Measurements from ENCODE around the gene ZNF845.
A peak's percentile ranks its signal among the peaks of the same experiment; 100 is the strongest.
"Not testable (repeated sequence)": the region's sequence is repeated elsewhere in the genome, so short reads cannot be mapped to it uniquely, and the experiment has no call there.

ZNF845 gene

DNA sequence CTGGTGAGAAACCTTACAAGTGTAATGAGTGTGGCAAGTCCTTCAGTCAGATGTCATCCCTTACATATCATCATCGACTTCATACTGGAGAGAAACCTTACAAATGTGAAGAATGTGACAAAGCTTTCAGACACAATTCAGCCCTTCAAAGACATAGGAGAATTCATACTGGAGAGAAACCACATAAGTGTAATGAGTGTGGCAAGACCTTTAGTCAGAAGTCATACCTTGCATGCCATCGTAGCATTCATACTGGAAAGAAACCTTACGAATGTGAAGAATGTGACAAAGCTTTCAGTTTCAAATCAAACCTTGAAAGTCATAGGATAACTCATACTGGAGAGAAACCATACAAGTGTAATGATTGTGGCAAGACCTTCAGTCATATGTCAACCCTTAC, 47.8 kb downstream of the ZNF845 start:
- DNase-seq (ENCODE audit: low spot score), result no peak

DNA sequence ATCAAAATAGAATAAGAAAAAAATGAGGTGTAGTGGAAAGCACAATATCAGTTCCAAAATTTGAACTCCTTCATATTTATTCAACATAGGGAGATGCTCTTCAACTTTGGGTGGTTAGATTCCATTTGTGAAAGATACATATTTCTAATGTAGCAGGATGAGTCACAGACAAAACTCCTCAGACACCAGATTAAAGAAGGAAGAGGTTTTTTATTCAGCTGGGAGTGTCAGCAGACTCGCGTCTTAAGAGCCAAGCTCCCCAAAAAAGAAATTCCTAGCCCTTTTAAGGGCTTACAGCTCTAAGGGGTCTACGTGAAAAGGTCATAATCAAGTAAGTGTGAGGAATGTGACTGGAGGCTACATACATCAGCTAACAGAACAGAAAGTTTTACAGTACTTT, 54.6 kb downstream of the ZNF845 start:
- no peak for DNase-seq (ENCODE audit: low spot score)

DNA sequence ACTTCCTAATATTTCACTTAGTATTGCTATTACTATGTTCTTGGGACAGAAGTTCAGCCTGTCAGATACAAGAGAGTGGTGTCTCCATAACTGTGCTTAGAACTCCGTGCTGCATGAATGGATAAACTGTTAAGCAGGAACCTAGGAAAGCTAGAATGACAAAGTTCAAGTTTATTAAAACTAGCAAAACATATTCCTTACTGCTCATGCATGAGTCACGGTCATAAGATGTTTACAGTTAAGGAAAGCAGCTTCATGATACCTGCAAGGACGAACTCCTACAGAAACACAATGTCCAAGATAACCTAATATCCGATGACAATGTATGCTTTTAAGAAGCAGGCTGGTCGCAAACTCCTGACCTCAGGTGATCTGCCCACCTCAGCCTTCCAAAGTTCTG, 55.4 kb downstream of the ZNF845 start:
- no peak for DNase-seq (ENCODE audit: low spot score)

DNA sequence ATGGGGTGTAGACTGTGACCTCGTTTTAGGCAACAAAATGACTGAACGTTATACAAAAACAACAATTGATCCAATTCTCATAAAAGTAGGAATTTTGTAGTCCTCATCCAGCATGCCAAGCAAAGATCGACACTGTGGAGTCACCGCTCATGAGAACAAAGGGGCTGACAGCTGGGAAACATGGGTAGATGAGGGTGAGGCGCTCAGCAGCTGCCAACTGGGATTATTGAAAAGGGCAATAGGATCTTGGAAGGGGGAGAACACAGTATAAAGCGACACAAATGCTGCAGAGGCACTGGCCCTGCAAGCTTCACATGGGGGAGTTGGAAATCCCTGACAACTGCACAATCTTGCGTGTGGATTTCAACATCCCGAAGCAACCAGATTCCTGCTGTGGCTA, 56.0 kb downstream of the ZNF845 start:
- DNase-seq (ENCODE audit: low spot score), result no peak

DNA sequence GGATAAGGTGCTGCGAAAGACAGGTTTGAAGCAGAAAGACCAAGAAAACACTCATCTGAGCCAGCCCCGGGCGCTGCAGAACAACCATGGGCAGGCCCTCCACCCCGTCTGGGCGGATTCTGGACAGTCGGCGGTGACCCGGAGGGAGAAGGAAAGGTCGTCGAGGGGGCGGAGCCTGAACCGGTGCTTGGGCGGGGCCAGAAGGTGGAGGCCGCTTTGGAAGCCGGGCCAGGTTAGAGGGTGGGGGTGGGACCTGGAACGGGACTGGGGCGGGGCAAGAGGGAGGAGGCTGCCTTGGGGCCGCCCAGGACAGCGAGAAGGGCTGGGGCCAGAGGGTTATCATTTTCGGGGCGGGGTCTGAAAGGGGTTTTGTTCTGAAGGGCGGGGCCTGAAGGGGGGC, 56.4 kb downstream of the ZNF845 start:
- no peak for DNase-seq (ENCODE audit: low spot score)

DNA sequence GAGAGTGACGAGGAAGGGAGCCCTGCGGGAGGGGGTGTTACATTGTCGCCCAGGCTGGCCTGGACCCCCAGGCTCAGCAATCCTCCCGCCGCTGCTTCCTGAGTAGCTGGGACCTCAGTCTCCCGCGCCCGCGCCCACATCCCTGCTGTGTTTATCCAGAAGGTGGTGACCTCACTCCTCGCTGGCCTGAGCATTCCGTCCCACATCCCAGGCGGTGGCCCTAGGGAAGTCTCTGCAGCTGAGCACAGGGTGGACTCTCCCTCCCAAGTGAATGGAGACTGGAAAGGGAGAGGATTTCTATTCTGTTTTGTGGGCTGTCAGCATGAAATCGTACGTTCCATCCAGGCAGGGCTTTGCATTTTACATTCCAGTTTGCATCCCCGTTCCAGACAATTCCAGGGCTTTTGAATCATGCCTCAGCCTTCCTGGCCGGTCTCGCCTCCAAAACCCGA, 61.0 kb downstream of the ZNF845 start:
- DNase-seq (ENCODE audit: low spot score), result no peak

DNA sequence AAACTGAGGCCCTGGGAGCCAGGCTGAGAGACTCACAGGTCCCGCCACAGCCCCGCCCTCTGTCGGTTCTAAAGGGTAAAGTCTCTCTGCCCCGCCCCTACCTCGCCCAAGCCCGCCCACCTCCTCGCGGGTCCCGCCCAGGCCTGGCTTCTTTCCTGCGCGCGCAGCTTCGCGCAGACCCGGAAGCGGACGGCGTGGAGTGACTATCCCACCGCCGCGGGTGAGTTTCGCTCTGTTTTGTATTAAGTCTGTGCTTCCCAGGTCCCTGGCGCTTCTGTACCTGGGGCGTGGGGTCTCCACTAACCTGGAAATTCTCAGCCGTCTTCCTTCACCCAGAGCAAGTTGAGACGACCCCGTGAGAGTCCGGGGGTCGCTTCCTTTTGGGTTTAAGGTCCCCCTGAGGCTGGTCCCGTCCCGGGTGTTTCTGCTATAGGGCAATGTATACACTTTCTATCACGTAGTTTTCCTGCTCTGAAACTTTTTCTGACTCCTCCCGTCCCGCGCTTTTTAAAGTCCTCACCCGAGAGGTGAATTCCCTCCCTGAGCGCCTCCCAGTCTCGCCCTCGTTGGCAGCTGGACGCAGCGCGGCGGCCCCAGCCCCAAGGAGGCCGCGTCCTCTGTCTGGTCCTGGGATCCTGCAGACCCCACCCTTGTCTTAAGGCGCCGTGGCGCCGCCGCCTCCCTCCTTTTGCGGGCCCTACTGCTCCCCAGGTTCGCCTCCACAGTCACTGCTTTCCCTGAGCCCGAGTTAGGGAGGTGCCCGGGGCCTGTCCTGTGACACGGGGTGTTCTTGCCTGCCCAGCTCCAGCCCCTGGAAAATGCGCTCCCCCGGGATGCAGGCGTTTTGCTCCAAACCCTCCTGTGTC, 61.7 kb downstream of the ZNF845 start, which contains the start of gene ZNF765:
ZNF765 (plus strand) TSS at position 176 of the 866 bp plus-strand sequence. CDS start 2,867 bp downstream, outside the sequence.
- DNase-seq (ENCODE audit: low spot score), result peak; percentile 96

DNA sequence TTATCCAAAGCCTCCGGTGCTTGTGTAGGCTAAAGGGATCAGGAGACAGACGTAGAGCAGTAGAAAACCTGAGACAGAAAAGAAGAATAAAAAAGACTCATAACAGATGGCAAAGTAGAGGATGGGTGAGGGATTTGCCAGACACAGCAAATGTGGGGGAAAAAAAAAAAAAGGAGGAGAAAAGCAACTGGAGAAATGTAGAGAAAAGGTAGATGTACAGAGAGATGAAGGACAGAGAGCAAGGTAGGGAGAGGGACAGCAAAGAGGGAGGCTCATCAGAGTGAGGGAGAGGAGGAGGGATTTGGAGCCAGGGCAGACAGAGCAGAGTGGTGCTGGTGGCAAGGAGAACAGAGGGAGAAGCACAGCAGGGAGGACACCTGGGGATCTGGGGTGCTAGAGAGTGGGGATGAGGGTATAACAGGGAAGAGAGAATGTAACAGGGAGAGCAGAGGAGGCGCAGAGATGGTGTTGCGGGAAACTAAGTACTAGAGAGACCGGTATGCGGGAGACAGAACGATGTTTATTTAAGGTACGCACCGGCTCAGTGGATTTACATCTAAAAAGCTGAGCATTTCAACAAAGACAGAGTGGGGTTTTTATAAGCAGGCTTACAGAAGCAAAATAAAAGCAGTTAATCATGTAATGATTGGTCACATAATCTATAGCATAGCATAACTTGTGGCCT, 62.4 kb downstream of the ZNF845 start:
- DNase-seq (ENCODE audit: low spot score), result not testable (repeated sequence)

DNA sequence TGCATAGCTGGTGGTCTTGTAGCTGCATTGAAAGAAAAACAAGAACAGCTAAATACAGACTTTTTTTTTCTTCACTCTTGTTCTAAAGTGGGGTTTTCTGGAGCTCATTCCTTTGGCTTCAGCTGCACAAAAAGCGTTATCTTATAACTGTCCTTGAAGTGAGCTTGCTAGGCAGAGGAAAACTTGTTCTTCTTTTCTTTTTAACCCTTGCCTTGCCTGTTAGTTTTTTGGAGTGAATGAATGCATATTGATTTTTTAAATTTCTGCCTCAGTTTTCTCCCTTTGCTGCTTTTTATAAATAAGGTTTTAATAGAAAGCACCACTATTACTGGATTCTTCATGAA, 62.9 kb downstream of the ZNF845 start:
- no peak for DNase-seq (ENCODE audit: low spot score)

DNA sequence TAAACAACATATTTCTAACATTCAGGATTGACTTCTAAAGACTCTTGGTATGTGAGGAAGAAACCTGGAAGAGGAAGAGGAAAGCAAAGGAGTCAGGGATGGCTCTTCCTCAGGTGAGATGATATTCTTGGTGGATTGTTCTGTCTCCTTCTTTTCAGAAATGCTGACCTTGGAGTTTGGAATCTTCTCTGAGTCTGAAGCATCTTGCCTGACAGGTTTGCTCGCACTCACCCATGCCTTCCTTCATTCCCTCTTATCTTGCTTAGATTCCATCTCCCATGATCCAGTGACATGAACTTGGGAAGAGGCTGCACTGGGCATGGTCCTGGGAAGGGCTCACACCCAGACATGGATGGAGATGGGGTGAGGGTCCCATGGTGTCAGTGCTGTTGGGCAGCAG, 64.4 kb downstream of the ZNF845 start:
- not testable (repeated sequence) for DNase-seq (ENCODE audit: low spot score)

Data from CD4-positive, alpha-beta T cell treated with Interleukin-2 at 100 ng/mL for 4 hours (primary cell).